ENCODE measurements around the gene GAB1. TPM values are rescaled to one million over a fixed set of nuclear protein-coding genes. Genes with fewer than 3 reads are reported as not detected.

Gene GAB1
- total and polyA plus RNA-seq, 2 of the 13 experiments (the other 11 are each of a cell fraction or from before 2014, with no cell fraction given): 8.7 to 14.7 TPM

- 92% methylated on average over 1 of the region's 1 CpG for WGBS (ENCODE audit: low lambda C conversion rate)
- Histone ChIP-seq H3K4me2 (ENCODE audit: low read depth, low read length) (no peak overlapping the region), H3K9ac (ENCODE audit: insufficient read depth, low read depth, low read length) (no peak overlapping the region), H3K27ac (ENCODE audit: extremely low read length, insufficient read depth, low read length) (no peak overlapping the region), H4K20me1 (ENCODE audit: insufficient read depth, low read length) (peaks cover 2% of the 10 kb centered on the region; the same call in 1 of the 2 replicates), H3K4me1 (ENCODE audit: insufficient read depth, low read length) (peaks cover 13% of the 10 kb centered on the region), H3K79me2 (ENCODE audit: insufficient read depth, low read length) (peaks cover 29% of the 10 kb centered on the region), H3K9me3 (ENCODE audit: low read length) (no peaks in the 10 kb centered on the region), H3K27me3 (ENCODE audit: control insufficient read depth in 1 of 2, insufficient read depth in 2 of 2, low read length in 2 of 2) (no peaks in the 10 kb centered on the region), H3K36me3 (replicated peaks in 1 of 2; ENCODE audit: control insufficient read depth in 1 of 2, insufficient read depth in 2 of 2, low read length in 2 of 2) (no peaks in the 10 kb centered on the region), H3K4me3 (replicated peaks in 1 of 3; ENCODE audit: insufficient read depth in 1 of 3, low read depth in 2 of 3, low read length in 3 of 3) (no peak overlapping the region), H2AFZ (ENCODE audit: low read length) (no peak overlapping the region)
- 0 out of 3 replicates have a peak, but pooled peaks have one; percentile 36 for ATAC-seq
- BruUV-seq (replicated peaks): no TSS peak
- no peak for TF ChIP-seq FOSL2 (CRISPR knock-in tag; IDR thresholded peaks at IDR 0.05)
- TF ChIP-seq PHB2 (IDR thresholded peaks at IDR 0.05; ENCODE audit: partially characterized antibody): no peak
- TF ChIP-seq KMT2B (CRISPR knock-in tag; IDR thresholded peaks at IDR 0.05): no peak
- no peak for TF ChIP-seq THAP7 (CRISPR knock-in tag; IDR thresholded peaks at IDR 0.05)
- no peak for TF ChIP-seq ATF3 (CRISPR knock-in tag; IDR thresholded peaks at IDR 0.05)
- TF ChIP-seq ZNF609 (CRISPR knock-in tag; IDR thresholded peaks at IDR 0.05; ENCODE audit: borderline replicate concordance): no peak
- no peak for TF ChIP-seq ZFX (CRISPR knock-in tag; IDR thresholded peaks at IDR 0.05; ENCODE audit: low read depth)
- no peak for TF ChIP-seq POLR2G (IDR thresholded peaks at IDR 0.05; ENCODE audit: low read depth, low read length)
- TF ChIP-seq BCLAF1 (IDR thresholded peaks at IDR 0.05): no peak
- no peak for TF ChIP-seq ZNF777 (CRISPR knock-in tag; IDR thresholded peaks at IDR 0.05)
- no peak for TF ChIP-seq CEBPG (CRISPR knock-in tag; IDR thresholded peaks at IDR 0.05)
- TF ChIP-seq KDM5B (CRISPR knock-in tag; IDR thresholded peaks at IDR 0.05; ENCODE audit: borderline replicate concordance): no peak
- TF ChIP-seq ZSCAN21 (CRISPR knock-in tag; IDR thresholded peaks at IDR 0.05; ENCODE audit: borderline replicate concordance): no peak
- TF ChIP-seq PCBP2 (optimal IDR thresholded peaks at IDR 0.05; ENCODE audit: low read depth, low read length, poor library complexity, severe bottlenecking): no peak
- TF ChIP-seq ADNP (CRISPR knock-in tag; IDR thresholded peaks at IDR 0.05): no peak
- TF ChIP-seq CHD4 (IDR thresholded peaks at IDR 0.05; ENCODE audit: borderline replicate concordance, low read length): no peak
- in situ Hi-C loops (cut with HindIII; ENCODE audit: extremely low pct_ligation_motif_present, low pct_unique_long_range_greater_than_20kb) (no loop called here), intact Hi-C loops (cut with micrococcal nuclease; ENCODE audit: unreplicated experiment) (no loop called here)
- ChIA-PET CTCF (ENCODE audit: low intra/inter-chr PET ratio, low total read pairs) (no interaction called here), POLR2A (no interaction called here)
- DNase-seq (ENCODE audit: low spot score): no peak
- no peak for FAIRE-seq
These were observed 24.4 kb downstream of the GAB1 start for GRCh38 chr4:143360838-143361625.
